Adipocyte (in vitro differentiated cells): ENCODE results near the gene KCNIP4.

Source experiments
- DNase-seq: peaks from one replicate; pipeline ENCODE4 v3.0.0-alpha.2; 2015; ENCODE audit warnings: low read depth
- H3K27me3 ChIP-seq: replicated peaks from 2 replicates; pipeline ENCODE4 v1.7.0; 2013; ENCODE audit warnings: mild to moderate bottlenecking, low read length, moderate library complexity; ENCODE audit not compliant: control insufficient read depth, insufficient read depth
- H3K36me3 ChIP-seq: 2 replicates; pipeline ENCODE4 v1.7.0; 2013; ENCODE audit warnings: low read length, mild to moderate bottlenecking, moderate library complexity; ENCODE audit not compliant: control insufficient read depth, insufficient read depth, severe bottlenecking
- H3K4me1 ChIP-seq: 2 replicates; pipeline ENCODE4 v1.7.0; 2013; ENCODE audit warnings: mild to moderate bottlenecking, low read length, moderate library complexity; ENCODE audit not compliant: control insufficient read depth, insufficient read depth
- H3K4me3 ChIP-seq: 2 replicates; pipeline ENCODE4 v1.7.0; 2013; ENCODE audit warnings: mild to moderate bottlenecking, low read length, moderate library complexity
- H3K9ac ChIP-seq: 2 replicates; pipeline ENCODE4 v1.7.0; 2013; ENCODE audit warnings: mild to moderate bottlenecking, low read length, moderate library complexity
- H3K9me3 ChIP-seq: 2 replicates; pipeline ENCODE4 v1.7.0; 2013; ENCODE audit warnings: mild to moderate bottlenecking, low read length, moderate library complexity; ENCODE audit not compliant: control insufficient read depth

The KCNIP4 gene

DNA sequence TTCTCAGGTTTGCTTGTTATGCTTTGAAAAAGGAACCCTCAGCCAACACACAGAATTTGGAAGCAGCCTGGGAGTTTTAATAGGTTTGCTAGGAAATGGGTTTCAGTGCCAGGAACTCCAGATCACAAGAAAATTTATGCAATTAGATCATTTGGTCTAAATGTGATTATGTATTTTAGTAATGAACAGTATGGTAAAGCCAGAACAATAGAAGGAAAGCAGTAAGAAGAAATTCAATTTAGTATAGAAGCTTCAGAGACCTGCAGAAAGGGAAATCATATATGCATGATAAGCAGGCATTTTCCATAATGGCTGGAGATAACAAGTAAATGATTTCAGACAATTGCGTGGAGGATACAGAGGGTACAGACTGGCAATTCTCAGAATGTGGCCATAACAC lies 184.7 kb downstream of the KCNIP4 start:
- Histone ChIP-seq H3K4me3 (no peak overlapping the region), H3K27me3 (no peaks in the 10 kb centered on the region), H3K36me3 (no peaks in the 10 kb centered on the region), H3K9me3 (no peaks in the 10 kb centered on the region), H3K4me1 (peaks cover under 1% of the 10 kb centered on the region), H3K9ac (no peak overlapping the region)
- no peak for DNase-seq

DNA sequence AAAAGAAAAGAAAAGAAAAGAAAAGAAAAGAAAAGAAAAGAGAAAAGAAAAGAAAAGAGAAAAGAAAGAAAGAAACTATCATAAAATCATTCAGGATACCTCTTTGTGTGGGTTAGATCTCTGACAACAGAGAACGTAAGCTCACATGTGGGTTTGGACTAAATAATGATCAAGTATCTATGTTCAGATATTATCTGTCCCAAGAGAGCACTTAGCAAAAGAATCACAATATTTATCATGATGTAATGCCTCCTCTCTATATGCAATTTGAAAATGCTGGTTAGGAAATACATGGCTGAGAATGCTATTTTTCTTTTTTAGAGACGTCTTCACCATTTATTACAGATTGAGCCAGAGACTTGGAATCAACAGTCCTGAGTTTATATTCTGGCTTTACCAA lies 191.3 kb downstream of the KCNIP4 start:
- Histone ChIP-seq H3K27me3 (no peaks in the 10 kb centered on the region), H3K4me1 (peaks cover 6% of the 10 kb centered on the region), H3K9ac (no peak overlapping the region), H3K4me3 (no peak overlapping the region), H3K9me3 (no peaks in the 10 kb centered on the region), H3K36me3 (no peaks in the 10 kb centered on the region)
- no peak for DNase-seq

DNA sequence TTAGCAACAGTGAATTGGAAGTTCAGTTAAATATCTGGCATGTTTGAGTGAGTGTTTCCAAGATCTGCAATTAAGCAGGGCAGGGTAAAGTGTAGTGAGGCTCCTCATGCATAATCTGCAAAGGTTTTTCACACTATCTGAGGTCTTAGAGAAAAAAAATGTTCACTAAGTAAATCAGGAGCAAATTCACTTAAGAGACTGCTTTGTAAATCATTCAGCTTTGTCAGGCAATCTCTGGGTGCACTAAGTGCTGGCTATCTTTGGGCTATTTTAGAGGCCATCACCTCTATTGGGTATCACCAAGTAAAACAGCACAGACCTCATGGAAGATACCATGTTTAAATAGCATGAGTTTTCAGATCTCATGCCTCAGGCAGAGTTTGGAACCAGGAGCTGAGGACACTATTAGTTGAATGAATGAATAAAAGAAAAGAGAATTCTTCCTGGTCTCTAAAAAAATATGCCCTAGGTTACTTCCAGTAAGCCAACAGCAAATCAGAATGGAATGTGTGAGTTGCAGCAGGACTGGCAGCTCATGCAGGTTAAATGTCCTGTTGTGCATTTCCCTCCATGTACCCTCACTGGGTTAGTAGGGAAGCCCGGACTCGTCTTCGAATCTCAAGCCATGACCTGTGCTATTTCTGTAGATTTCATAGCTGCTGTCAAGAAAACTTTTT lies 195.3 kb downstream of the KCNIP4 start:
- H3K9me3 ChIP-seq: no peaks in the 10 kb centered on the region
- peak; percentile 8 for DNase-seq
- H3K4me1 ChIP-seq: peaks cover 10% of the 10 kb centered on the region
- no peak overlapping the region for H3K9ac ChIP-seq
- no peaks in the 10 kb centered on the region for H3K36me3 ChIP-seq
- no peak overlapping the region for H3K4me3 ChIP-seq
- H3K27me3 ChIP-seq: no peaks in the 10 kb centered on the region

DNA sequence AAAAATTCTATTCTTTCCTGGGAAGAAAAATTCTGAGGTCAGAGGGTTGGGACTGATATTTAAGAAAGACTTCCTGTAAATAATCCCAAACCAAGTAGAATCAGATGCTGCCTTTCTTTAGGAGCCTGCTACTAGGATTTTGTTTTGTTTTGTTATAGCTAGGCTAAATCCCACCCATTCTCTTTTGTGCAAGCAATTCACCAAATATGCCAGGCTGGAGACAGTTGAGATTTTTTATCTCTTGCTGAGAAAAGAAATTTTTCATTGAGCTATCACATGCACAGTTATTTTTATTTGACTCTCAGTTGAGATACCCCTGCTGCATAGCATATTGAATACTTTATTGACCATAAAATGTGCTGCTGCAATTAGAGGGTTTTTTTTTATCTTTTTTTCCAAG lies 196.0 kb downstream of the KCNIP4 start:
- H3K4me3 ChIP-seq: no peak overlapping the region
- no peaks in the 10 kb centered on the region for H3K9me3 ChIP-seq
- peak; percentile 22 for DNase-seq
- H3K36me3 ChIP-seq: no peaks in the 10 kb centered on the region
- H3K9ac ChIP-seq: no peak overlapping the region
- peaks cover 10% of the 10 kb centered on the region for H3K4me1 ChIP-seq
- H3K27me3 ChIP-seq: no peaks in the 10 kb centered on the region

DNA sequence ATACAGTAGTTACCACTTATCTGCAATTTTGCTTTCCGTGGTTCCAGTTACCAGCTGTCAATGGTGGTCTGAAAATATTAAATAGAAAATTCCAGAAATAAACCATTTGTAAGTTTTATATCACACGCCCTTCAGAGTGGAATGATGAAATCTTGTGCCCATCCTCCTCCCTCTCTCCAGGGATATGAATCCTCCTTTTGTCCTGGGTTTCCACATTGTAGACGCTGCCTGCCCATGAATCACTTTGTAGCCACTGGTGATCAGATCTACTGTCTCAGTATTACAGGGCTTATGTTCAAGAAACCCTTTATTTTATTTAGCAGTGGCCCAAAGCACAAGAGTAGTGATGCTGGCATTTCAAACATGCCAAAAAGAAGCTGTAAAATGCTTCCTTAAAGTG lies 198.6 kb downstream of the KCNIP4 start:
- DNase-seq: no peak
- H3K4me3 ChIP-seq: no peak overlapping the region
- H3K27me3 ChIP-seq: no peaks in the 10 kb centered on the region
- H3K4me1 ChIP-seq: peaks cover 10% of the 10 kb centered on the region
- no peaks in the 10 kb centered on the region for H3K9me3 ChIP-seq
- no peaks in the 10 kb centered on the region for H3K36me3 ChIP-seq
- H3K9ac ChIP-seq: no peak overlapping the region

DNA sequence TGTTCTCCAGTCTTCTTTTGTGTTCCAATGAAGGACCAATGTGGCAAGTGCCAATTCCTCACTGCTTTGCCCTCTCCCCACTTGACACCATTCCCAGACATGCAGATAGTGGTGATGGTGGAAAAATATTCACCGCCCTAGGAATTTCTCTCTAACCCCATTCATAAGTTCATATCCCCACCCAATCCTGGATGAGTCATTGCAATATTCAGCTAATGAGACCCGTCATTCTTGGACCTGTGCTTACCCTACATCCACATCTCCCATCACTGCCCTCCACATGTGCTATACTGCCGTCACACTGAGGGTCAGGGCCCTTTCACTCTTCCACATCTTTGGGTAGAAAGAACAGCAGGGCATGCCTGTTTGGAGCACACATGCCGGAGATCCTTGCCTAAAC lies 199.2 kb downstream of the KCNIP4 start:
- DNase-seq: no peak
- Histone ChIP-seq H3K36me3 (no peaks in the 10 kb centered on the region), H3K4me3 (no peak overlapping the region), H3K9me3 (no peaks in the 10 kb centered on the region), H3K9ac (no peak overlapping the region), H3K27me3 (no peaks in the 10 kb centered on the region), H3K4me1 (peaks cover 10% of the 10 kb centered on the region)

DNA sequence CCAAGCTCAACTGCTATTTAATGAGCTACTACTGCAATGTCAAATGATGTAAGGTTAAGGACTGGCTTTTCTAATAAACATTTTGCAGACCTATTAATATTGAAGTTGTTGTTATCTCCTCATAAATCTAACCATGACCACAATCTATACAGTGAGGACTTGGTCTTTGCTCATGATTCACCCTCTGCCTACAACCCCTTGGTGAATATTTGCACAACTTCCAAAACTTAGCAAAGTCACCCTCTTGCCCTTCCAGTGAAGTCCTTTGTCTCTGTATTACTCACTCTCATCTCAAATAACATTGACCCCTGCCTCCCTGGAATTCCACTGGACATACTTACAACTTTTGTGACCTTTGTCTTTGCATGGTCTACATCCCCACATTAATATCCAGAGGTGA lies 204.5 kb downstream of the KCNIP4 start:
- H3K9ac ChIP-seq: no peak overlapping the region
- H3K27me3 ChIP-seq: no peaks in the 10 kb centered on the region
- H3K4me1 ChIP-seq: no peaks in the 10 kb centered on the region
- no peak overlapping the region for H3K4me3 ChIP-seq
- H3K36me3 ChIP-seq: no peaks in the 10 kb centered on the region
- no peaks in the 10 kb centered on the region for H3K9me3 ChIP-seq
- DNase-seq: no peak

DNA sequence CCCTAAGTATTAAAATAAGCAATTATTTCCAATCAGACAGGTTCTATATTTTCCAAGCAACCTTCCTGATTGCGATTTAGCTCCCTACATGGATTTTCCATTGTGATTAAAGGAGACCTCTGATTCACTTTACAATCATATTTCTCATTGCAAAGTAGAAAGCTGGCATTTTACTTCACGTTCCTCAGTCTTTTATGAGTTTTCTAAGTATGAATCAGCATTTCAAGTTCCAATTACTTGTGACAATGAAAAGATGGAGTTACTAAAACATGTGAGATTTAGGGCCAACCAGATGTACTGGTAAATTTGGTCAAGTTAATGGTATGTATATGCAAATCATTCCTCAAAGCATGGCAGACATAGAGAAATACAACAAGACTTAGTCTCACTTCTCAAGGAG lies 206.2 kb downstream of the KCNIP4 start:
- Histone ChIP-seq H3K36me3 (no peaks in the 10 kb centered on the region), H3K9ac (no peak overlapping the region), H3K27me3 (no peaks in the 10 kb centered on the region), H3K4me1 (no peaks in the 10 kb centered on the region), H3K4me3 (no peak overlapping the region), H3K9me3 (no peaks in the 10 kb centered on the region)
- peak; percentile 37 for DNase-seq

DNA sequence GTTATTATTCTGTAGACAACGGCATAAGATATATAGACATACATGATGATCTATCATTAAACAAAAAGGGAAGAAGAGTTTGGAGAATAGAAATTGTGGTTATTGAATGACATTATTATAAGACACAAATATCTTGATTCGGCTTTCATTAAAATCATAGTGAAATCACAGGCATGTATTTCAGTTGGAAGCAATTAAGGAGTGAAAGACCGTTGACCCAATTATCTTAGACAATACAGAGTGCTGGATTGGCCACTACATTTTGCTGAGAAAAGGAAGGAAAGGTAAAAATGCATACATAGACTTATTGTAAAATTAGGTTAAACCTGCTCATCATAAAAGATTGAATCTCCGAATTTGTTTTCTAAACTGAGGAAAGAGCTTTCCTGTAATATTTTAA lies 209.8 kb downstream of the KCNIP4 start:
- Histone ChIP-seq H3K9me3 (no peaks in the 10 kb centered on the region), H3K36me3 (no peaks in the 10 kb centered on the region), H3K9ac (no peak overlapping the region), H3K27me3 (no peaks in the 10 kb centered on the region), H3K4me1 (no peaks in the 10 kb centered on the region), H3K4me3 (no peak overlapping the region)
- no peak for DNase-seq

DNA sequence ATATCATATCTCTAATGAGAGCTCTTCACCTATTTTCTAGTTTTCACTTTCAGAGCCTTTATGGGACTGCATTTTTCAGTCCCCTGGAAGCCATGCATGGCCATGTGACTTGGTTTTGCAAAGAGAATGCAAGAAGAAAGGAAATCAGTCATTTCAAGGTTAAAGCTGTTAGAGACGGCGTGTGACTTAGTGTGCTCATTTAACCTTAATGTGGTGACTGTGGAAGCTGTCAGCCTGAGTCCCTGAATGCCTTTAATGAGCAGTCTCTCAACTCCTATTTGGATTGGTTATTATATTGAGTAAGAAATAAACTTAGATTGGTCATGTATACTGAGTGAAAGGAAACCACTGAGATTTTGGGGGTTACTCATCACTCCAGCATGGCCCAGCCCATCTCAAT lies 212.7 kb downstream of the KCNIP4 start:
- no peaks in the 10 kb centered on the region for H3K36me3 ChIP-seq
- no peak overlapping the region for H3K4me3 ChIP-seq
- H3K4me1 ChIP-seq: no peaks in the 10 kb centered on the region
- no peaks in the 10 kb centered on the region for H3K27me3 ChIP-seq
- H3K9me3 ChIP-seq: no peaks in the 10 kb centered on the region
- DNase-seq: no peak
- H3K9ac ChIP-seq: no peak overlapping the region

DNA sequence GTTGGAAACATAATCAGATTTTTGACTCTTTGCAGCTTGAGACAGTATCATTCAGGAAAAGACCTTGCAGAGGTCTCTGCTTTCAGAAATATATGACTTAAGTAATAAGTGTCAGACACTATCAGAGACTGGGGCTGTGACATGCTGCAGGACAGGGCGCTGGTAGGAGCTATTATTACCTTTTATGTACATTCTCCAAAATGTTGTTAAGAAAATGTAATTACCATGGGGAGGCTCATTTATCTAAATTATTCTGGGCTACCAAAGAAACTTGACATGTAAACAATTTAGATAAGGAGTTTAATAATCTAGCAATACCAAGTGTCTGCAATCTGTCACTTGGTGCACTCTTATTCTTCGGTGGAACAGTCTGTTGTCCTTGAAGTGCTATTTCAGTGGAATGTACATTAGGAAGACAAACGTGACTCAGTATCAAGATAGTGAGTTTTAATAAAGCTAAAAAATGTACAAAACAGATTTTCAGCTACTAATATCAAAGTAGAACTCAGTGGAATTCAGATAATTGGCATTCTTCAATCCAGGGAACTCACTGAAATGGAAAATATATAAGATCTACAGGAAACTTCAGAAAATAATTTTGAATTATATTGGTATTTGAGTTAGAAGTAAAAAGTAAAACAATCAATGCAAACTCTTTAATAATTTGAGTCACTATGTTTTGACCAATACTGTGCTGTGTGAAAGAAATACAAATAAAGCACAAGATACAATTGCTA lies 214.5 kb downstream of the KCNIP4 start:
- Histone ChIP-seq H3K9me3 (no peaks in the 10 kb centered on the region), H3K4me3 (no peak overlapping the region), H3K9ac (no peak overlapping the region), H3K27me3 (no peaks in the 10 kb centered on the region), H3K4me1 (no peaks in the 10 kb centered on the region), H3K36me3 (no peaks in the 10 kb centered on the region)
- DNase-seq: no peak

DNA sequence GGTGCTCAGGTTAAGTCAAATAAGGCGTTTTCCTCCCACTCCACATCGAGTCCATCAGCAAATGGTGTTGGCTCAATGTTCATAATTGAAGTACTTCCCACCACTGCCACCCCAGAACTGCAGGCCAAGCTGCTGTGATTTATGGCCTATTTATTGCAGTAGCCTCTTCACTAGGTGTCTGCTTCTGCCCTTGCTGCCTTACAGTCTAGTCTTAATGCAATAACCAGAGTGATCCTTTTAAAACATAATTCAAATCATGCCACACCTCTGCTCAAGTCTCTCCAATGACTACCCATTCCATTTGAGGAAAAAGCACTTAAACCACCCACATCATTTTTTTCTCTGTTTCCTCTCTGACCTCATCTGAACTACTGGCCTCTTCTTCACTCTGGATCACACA lies 220.3 kb downstream of the KCNIP4 start:
- Histone ChIP-seq H3K4me3 (no peak overlapping the region), H3K36me3 (no peaks in the 10 kb centered on the region), H3K27me3 (no peaks in the 10 kb centered on the region), H3K9ac (no peak overlapping the region), H3K4me1 (no peaks in the 10 kb centered on the region), H3K9me3 (no peaks in the 10 kb centered on the region)
- DNase-seq: no peak
